NT2/D1 (cell line): ENCODE results near the gene FADD.

ENCODE experiments used
- SUZ12 ChIP-seq: IDR thresholded peaks from 2 replicates; pipeline ENCODE4 v1.6.1; 2011; ENCODE audit not compliant: insufficient read length, insufficient read depth; ENCODE audit errors: extremely low read depth
- YY1 ChIP-seq: IDR thresholded peaks from 2 replicates; pipeline ENCODE4 v1.6.1; 2011; ENCODE audit not compliant: insufficient read length, insufficient read depth
- ZNF274 ChIP-seq: IDR thresholded peaks from 2 replicates; pipeline ENCODE4 v1.6.1; 2011; ENCODE audit warnings: mild to moderate bottlenecking, low read depth, low read length

DNA sequence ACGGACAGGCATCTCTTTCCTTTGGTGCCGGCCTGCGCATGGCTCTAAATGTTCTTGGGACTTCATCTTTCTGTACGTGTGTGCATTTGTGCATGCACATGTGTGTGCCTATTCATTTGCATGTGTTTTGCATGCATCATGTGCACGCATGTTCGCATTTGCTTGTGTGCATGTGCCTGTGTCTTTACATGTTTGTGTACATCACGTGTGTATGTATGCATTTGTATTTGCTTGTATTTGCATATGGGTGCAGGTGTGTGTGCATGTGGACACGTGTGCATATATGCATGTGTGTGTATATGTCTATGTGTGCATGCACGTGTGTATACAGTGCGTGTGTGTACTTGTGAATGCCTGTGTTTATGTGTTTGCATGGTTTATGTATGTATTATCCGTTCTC is 13.5 kb upstream of the FADD start:
- no peak for TF ChIP-seq YY1
- no peak for TF ChIP-seq SUZ12
- no peak for TF ChIP-seq ZNF274
